GM12864 (cell line): ENCODE results near the gene NRCAM.
"Not testable (repeated sequence)": the region's sequence is repeated elsewhere in the genome, so short reads cannot be mapped to it uniquely, and the experiment has no call there.

Experiments
- DNase-seq: peaks from one replicate; pipeline ENCODE4 v3.0.0-alpha.2; 2011; ENCODE audit warnings: low read depth
- H3K4me3 ChIP-seq: 2 replicates; pipeline ENCODE4 v1.5.1; 2011; ENCODE audit warnings: mild to moderate bottlenecking, low read depth, low read length, control low read depth
- TF ChIP-seq, protein P1 (sequence below): IDR thresholded peaks from 2 replicates; pipeline ENCODE4 v1.5.1; 2011; ENCODE audit warnings: low read depth, mild to moderate bottlenecking, moderate library complexity, low read length, control low read depth, inconsistent platforms; ENCODE audit errors: missing control alignments

Gene NRCAM

DNA sequence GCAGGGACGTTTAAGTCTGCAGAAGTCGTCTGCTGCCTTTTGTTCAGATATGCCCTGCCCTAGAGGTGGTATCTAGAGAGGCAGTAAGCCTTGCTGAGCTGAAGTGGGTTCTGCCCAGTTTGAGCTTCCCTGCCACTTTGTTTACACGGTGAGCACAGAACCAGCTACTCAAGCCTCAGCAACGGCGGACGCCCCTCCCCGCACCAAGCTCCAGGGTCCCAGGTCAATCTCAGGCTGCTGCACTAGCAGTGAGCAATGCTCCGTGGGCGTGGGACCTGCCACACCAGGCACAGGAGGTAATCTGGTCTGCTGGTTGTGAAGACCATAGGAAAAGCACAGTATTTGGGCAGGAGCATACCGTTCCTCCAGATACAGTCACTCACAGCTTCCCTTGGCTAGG is 178.0 kb downstream of the NRCAM start:
- TF ChIP-seq, protein P1, sequence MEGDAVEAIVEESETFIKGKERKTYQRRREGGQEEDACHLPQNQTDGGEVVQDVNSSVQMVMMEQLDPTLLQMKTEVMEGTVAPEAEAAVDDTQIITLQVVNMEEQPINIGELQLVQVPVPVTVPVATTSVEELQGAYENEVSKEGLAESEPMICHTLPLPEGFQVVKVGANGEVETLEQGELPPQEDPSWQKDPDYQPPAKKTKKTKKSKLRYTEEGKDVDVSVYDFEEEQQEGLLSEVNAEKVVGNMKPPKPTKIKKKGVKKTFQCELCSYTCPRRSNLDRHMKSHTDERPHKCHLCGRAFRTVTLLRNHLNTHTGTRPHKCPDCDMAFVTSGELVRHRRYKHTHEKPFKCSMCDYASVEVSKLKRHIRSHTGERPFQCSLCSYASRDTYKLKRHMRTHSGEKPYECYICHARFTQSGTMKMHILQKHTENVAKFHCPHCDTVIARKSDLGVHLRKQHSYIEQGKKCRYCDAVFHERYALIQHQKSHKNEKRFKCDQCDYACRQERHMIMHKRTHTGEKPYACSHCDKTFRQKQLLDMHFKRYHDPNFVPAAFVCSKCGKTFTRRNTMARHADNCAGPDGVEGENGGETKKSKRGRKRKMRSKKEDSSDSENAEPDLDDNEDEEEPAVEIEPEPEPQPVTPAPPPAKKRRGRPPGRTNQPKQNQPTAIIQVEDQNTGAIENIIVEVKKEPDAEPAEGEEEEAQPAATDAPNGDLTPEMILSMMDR: no peak
- no peak for DNase-seq
- no peak overlapping the region for H3K4me3 ChIP-seq

DNA sequence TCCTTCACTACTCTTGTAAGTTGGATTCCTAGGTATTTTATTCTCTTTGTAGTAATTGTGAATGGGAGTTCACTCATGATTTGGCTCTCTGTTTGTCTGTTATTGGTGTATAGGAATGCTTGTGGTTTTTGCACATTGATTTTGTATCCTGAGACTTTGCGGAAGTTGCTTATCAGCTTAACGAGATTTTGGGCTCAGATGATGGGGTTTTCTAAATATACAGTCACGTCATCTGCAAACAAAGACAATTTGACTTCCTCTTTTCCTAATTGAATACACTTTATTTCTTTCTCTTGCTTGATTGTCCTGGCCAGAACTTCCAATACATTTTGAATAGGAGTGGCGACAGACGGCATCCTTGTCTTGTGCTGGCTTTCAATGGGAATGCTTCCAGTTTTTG is 181.8 kb downstream of the NRCAM start:
- not testable (repeated sequence) for H3K4me3 ChIP-seq, DNase-seq

DNA sequence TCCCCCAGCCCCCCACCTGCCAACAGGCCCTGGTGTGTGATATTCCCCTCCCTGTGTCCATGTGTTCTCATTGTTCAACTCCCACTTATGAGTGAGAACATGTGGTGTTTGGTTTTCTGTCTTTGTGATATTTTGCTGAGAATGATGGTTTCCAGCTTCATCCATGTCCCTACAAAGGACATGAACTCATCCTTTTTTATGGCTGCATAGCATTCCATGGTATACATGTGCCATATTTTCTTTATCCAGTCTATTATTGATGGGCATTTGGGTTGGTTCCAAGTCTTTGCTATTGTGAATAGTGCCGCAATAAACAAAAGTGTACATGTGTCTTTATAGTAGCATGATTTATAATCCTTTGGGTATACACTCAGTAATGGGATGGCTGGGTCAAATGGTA is 183.3 kb downstream of the NRCAM start:
- not testable (repeated sequence) for DNase-seq, H3K4me3 ChIP-seq

DNA sequence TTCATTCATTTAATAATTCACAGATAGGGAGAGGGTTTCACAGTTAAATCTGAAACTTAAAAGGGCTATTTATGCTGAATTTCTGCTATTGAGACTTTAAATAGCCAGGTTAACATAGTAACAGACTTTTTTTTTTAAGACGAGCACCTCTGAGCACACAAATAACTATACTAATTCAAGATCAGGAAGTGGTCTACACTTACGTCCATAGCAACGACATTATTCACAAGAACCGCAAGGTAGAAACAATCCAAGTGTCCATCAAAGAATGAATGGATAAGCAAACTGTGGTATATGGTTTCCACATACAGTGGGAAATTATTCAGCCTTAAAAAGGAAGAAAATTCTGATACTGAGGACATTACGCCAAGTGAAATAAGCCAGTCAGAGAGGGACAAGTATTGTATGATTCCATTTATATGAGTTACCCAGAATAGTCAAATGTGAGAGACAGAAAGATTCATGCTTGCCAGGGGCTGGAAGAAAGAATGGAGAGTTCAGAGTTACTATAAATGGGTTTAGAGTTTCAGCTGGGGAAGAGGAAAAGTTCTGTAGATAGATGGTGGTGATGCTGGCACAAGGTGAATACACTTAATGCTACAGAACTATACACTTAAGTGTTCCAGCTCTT is 185.7 kb downstream of the NRCAM start:
- TF ChIP-seq, protein P1: no peak
- no peak for DNase-seq
- no peak overlapping the region for H3K4me3 ChIP-seq

DNA sequence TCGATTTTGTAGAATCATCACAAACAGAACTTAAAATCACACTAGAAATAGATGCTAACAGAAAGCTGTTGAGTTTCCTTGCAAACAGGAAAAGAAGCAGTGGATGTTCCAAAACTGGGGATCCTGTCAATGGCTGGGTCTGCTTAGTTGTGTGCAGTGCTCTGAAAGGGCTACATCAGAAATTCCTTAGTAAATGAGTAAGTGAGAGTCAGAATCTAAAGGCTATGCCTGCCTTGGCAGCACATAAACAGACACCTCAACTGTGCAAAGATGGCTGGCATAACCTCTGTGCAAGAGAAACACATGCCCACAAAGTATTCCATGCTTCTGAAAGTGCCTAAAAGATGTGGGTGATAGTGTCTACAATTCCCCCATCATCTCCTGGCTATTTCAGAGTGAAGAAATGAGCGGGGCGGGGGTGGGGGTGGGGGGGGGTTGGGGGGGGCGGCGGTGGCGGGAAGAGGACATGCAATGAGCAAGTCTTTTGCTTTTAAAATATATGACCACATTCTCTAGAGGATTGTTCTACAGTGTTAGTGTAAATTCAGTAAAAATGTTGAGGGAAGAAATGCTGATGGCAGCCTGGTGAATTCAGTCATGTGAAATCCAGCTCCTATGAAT is 187.9 kb downstream of the NRCAM start:
- no peak for DNase-seq
- TF ChIP-seq, protein P1: no peak
- H3K4me3 ChIP-seq: no peak overlapping the region

DNA sequence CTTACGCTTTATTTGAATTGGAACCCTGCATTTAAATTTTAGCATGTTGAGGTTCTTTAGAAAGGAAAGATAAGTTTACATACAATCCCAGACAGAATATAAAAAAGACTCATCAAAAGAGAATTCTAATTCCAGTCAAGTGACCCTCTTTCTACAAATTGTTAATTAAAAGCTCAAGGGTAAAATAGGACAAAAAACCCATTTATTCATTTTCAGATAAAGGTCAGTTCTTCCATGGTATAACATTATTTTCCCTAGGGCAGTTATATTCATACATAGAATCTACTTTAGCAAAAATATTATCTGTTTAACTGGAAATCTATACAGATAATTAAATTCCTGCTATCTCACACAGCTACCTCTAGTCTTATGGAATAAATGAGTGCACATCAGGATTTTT is 188.6 kb downstream of the NRCAM start:
- no peak overlapping the region for H3K4me3 ChIP-seq
- DNase-seq: no peak
- TF ChIP-seq, protein P1: no peak

DNA sequence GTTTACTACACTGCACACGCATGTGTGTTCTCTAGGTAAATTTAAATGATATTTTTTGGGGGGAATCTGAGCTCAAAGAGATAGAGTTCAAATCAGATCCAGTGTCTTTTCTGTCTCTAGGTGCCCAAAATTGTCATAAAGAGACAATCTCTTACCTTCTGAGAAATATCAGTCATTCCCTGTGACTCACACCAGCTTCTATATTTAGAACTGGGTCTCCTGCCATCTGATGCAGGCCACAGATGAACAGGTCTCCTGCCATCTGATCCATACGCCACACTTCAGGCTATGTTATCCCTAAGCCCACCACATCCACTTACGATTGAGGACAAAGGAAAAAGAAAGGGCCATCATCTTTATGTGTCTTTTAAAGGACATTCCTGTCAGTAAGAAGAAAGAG is 189.7 kb downstream of the NRCAM start:
- TF ChIP-seq, protein P1: no peak
- no peak for DNase-seq
- no peak overlapping the region for H3K4me3 ChIP-seq

DNA sequence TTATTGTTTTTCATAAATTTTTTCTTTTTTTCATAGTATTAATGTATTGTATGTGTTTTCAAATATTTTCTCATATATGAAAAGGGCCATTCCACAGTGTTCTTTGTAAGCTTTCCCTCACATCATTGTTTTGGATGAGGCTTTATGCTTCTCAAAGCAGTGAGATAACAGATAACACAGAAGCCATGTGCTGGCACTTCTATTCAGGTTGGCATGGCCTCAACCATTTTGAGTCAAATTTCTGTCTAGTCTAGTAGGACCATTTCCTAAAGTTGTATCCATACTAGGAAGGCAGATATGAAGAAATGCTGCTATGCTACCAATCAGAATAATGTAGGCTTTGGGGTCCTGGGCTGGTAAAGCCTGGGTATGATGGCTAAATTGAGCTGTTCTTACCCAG is 190.2 kb downstream of the NRCAM start:
- TF ChIP-seq, protein P1: no peak
- H3K4me3 ChIP-seq: no peak overlapping the region
- no peak for DNase-seq
